HFF-Myc (cell line): ENCODE measurements around the gene BTF3L4.

ENCODE experiments used
- DNase-seq: peaks from one replicate; pipeline ENCODE4 v3.0.0-alpha.2; 2011; ENCODE audit warnings: low read depth; ENCODE audit errors: extremely low read depth
- H3K4me3 ChIP-seq: replicated peaks from 2 replicates; pipeline ENCODE4 v1.5.1; 2011; ENCODE audit warnings: low read depth, mild to moderate bottlenecking, control low read depth, low read length
- CTCF ChIP-seq: IDR thresholded peaks from 2 replicates; pipeline ENCODE4 v1.5.1; 2012; ENCODE audit warnings: mild to moderate bottlenecking, low read depth, low read length, control low read depth; ENCODE audit errors: missing control alignments

BTF3L4 gene

GRCh38 chr1:52056937-52057231 lies 789 bp downstream of the BTF3L4 start:
- DNase-seq: no peak
- H3K4me3 ChIP-seq: peak overlapping the region; percentile 90
- no peak for TF ChIP-seq CTCF

DNA sequence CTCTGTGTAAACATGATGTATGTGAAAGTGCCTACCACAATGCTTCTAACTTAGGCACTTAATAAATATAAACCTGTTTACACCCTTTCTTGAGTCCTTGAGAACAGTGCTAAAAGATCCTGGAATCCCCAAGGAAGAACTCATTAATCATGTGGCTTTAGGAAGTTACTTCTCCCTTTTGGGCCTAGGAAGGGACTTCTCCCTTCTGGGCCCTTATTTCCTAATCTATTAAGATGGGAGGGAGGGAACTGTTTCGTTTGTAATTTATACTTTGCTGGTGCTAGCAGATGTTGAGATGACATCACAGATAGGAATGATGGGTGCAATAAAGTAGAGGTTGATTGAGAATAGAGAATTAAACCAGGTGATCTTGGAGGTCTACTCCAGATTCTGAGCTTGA lies 1.2 kb downstream of the BTF3L4 start:
- TF ChIP-seq CTCF: no peak
- DNase-seq: no peak
- peak overlapping the region; percentile 90 for H3K4me3 ChIP-seq

DNA sequence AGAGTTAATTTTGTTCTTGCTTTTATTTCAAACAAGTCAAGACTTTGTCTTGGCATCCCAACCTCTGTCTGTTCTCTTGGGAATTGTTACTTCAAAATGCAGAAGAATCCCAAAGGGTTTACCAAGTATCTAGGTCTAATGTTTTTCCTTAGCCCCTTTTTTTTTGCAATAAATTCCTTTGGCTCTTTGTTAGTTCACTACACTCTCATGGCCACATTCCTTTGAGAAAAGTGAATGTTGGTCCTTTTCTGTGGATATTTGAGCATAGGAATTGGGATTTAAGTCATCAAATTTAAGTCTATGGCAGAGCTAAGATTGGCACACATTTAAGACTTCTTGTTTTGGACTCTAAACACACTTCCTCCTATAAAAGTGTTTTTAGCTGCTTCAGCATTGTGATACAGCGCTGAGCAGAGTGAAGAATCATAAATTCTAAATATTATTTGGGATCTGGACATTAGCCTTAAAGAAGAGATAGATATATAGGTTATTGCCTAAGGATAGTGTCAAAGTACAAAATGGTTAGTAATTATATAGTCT lies 1.9 kb downstream of the BTF3L4 start:
- no peak for DNase-seq
- TF ChIP-seq CTCF: no peak
- H3K4me3 ChIP-seq: peak overlapping the region; percentile 90

GRCh38 chr1:52059321-52059720 lies 3.2 kb downstream of the BTF3L4 start:
- no peak overlapping the region for H3K4me3 ChIP-seq
- no peak for TF ChIP-seq CTCF

GRCh38 chr1:52059888-52060287 lies 3.8 kb downstream of the BTF3L4 start:
- no peak for TF ChIP-seq CTCF
- no peak for DNase-seq
- no peak overlapping the region for H3K4me3 ChIP-seq

More at GRCh38 chr1:52059321-52059720, 3.2 kb downstream of the BTF3L4 start:
- no peak for DNase-seq

DNA sequence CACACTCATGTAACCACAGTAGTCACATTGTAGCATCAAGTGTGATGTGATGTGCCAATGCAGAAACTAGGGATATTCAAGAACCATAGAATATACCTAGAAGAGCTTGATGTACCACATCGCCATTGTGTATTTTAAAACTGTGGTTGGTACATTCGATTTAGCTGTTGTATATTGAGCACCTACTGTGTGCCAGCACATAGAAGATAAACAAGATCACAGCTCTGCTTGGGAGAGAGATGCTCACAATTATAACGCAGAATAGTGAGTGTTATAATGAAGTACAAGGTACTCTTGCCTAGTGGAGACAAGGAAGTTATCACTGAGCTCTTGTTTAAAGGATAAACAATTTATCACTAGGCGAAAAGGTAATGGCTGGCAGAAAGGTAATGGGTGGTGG lies 4.7 kb downstream of the BTF3L4 start:
- H3K4me3 ChIP-seq: no peak overlapping the region
- no peak for DNase-seq
- no peak for TF ChIP-seq CTCF

DNA sequence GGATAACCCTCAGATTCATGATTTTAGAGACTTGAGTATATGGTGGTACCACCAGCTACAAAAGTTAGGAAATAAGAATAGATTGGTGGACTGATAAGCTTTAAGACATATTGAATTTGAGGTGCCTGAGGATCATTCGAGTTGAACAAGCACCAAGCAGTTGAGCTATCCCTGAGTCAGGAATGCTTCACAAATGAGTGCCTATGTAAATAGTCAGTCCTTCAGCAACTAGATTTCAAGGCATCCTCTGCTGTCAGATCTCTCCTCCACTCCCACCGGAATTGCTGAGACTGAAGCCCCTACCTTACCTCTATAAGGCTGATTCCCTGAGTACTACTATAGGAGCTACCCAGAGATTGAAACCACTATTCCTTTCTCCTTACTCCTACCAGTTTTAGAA lies 7.1 kb downstream of the BTF3L4 start:
- no peak for DNase-seq
- TF ChIP-seq CTCF: no peak

More for the DNA sequence above, 7.1 kb downstream of the BTF3L4 start:
- H3K4me3 ChIP-seq: no peak overlapping the region
